HepG2 (cell line): ENCODE data around the gene SFT2D2. TPM values are rescaled to one million over a fixed set of nuclear protein-coding genes. Genes with fewer than 3 reads are reported as not detected.

Experiments used
- ATAC-seq: fragments of 200-7000 bp; cut with Tn5 transposase; 3 replicates; pipeline ENCODE4 v1.9.1; 2020; ENCODE audit warnings: mild to moderate bottlenecking, moderate library complexity
- BruUV-seq: library from RNA; stranded (reverse); fragments of 400-500 nt; replicated peaks from 2 replicates; lab custom pipeline; 2021; lab: Mats Ljungman, UMichigan
- CTCF ChIA-PET: fragments of 300-600 bp; formaldehyde crosslinking; extraction: SDS; loops from one replicate; lab custom pipeline; 2021; ENCODE audit warnings: low total read pairs, inconsistent platforms, low intra/inter-chr PET ratio; lab: Yijun Ruan, JAX
- POLR2A ChIA-PET: fragments of 350-600 bp; sonication (Branson Sonifier 250); formaldehyde crosslinking; loops from one replicate; lab custom pipeline; 2020; ENCODE audit warnings: antibody characterized with exemption, inconsistent platforms; lab: Yijun Ruan, JAX
- DNase-seq: peaks from one replicate; pipeline ENCODE4 v3.0.0-alpha.2; 2015; ENCODE audit warnings: low spot score
- FAIRE-seq: peaks from 3 replicates; lab custom pipeline; 2011; peaks lifted over from hg19 to GRCh38; lab: Jason Lieb, UNC
- H2AFZ ChIP-seq: one replicate; pipeline ENCODE4 v1.6.1; 2011; ENCODE audit warnings: low read length, inconsistent platforms
- H3K27ac ChIP-seq: fragments of 300-600 bp; 3 replicates; pipeline ENCODE4 v1.8.0; 2011; ENCODE audit warnings: mixed run types, mild to moderate bottlenecking, mixed read lengths, low read length, inconsistent platforms; ENCODE audit not compliant: insufficient read depth; ENCODE audit errors: extremely low read length
- H3K27me3 ChIP-seq, 2 experiments: fragments of 200-600 bp in 1 of 2; 2 replicates in 1 of 2; 3 replicates in 1 of 2; pipeline versions ENCODE4 v1.6.0 to v1.8.0; 2011; ENCODE audit warnings: low read length in 2 of 2, mild to moderate bottlenecking in 2 of 2, moderate library complexity in 2 of 2, inconsistent platforms in 1 of 2; ENCODE audit not compliant: insufficient read depth in 2 of 2, control insufficient read depth in 1 of 2
- H3K36me3 ChIP-seq, 2 experiments: fragments of 200-600 bp in 1 of 2; replicated peaks in 1 of 2; 2 replicates in 1 of 2; 3 replicates in 1 of 2; pipeline versions ENCODE4 v1.5.1 to v1.8.0; 2011; ENCODE audit warnings: low read length in 2 of 2, inconsistent platforms in 1 of 2; ENCODE audit not compliant: insufficient read depth in 2 of 2, control insufficient read depth in 1 of 2
- H3K4me1 ChIP-seq: 2 replicates; pipeline ENCODE4 v1.5.1; 2012; ENCODE audit warnings: low read length, inconsistent platforms; ENCODE audit not compliant: insufficient read depth
- H3K4me2 ChIP-seq: 2 replicates; pipeline ENCODE4 v1.6.0; 2011; ENCODE audit warnings: low read depth, low read length, inconsistent platforms
- H3K4me3 ChIP-seq, 3 experiments: fragments of 200-600 bp in 1 of 3; sonication (generic), shearing (Covaris generic) in 1 of 3; replicated peaks in 1 of 3; 2 replicates each; pipeline ENCODE4 v1.5.1; 2011 to 2016; ENCODE audit warnings: low read length in 3 of 3, inconsistent platforms in 2 of 3, low read depth in 2 of 3, mild to moderate bottlenecking in 2 of 3, control low read depth in 1 of 3, mixed read lengths in 1 of 3; ENCODE audit not compliant: insufficient read depth in 1 of 3
- H3K79me2 ChIP-seq: one replicate; pipeline ENCODE4 v1.6.1; 2011; ENCODE audit warnings: low read length, inconsistent platforms; ENCODE audit not compliant: insufficient read depth
- H3K9ac ChIP-seq: 2 replicates; pipeline ENCODE4 v1.6.0; 2011; ENCODE audit warnings: mild to moderate bottlenecking, low read depth, low read length, inconsistent platforms; ENCODE audit not compliant: insufficient read depth
- H3K9me3 ChIP-seq: 2 replicates; pipeline ENCODE4 v1.5.1; 2012; ENCODE audit warnings: mild to moderate bottlenecking, low read length
- H4K20me1 ChIP-seq: 2 replicates; pipeline ENCODE4 v1.6.0; 2011; ENCODE audit warnings: inconsistent platforms, mild to moderate bottlenecking, low read length, moderate library complexity; ENCODE audit not compliant: insufficient read depth
- AHR ChIP-seq: IDR thresholded peaks from 2 replicates; pipeline ENCODE4 v1.6.1; 2018; ENCODE audit warnings: missing genetic modification reagents, missing compliant biosample characterization
- BRF2 ChIP-seq: sonication (generic); formaldehyde crosslinking; IDR thresholded peaks from 2 replicates; pipeline ENCODE4 v1.8.1; 2022; ENCODE audit warnings: mild to moderate bottlenecking, missing genetic modification reagents
- GPBP1L1 ChIP-seq: sonication (generic); formaldehyde crosslinking; IDR thresholded peaks from 2 replicates; pipeline ENCODE4 v1.5.0; 2020; ENCODE audit warnings: mild to moderate bottlenecking, missing genetic modification reagents
- PAXIP1 ChIP-seq: sonication (generic); formaldehyde crosslinking; conservative IDR thresholded peaks from 2 replicates; pipeline ENCODE4 v1.4.0; 2020; ENCODE audit warnings: mild to moderate bottlenecking, missing genetic modification reagents, moderate library complexity
- RARA ChIP-seq: IDR thresholded peaks from 2 replicates; pipeline ENCODE4 v1.6.1; 2016; ENCODE audit warnings: missing genetic modification reagents, missing compliant biosample characterization
- RNF2 ChIP-seq: fragments of 450-650 bp; conservative IDR thresholded peaks from 2 replicates; pipeline ENCODE4 v1.6.1; 2016; ENCODE audit warnings: low read depth
- STAT6 ChIP-seq: sonication (generic); formaldehyde crosslinking; IDR thresholded peaks from 2 replicates; pipeline ENCODE4 v1.4.0; 2020; ENCODE audit warnings: missing genetic modification reagents, mild to moderate bottlenecking, borderline replicate concordance
- ZSCAN5A ChIP-seq: sonication (generic); formaldehyde crosslinking; IDR thresholded peaks from 2 replicates; pipeline ENCODE4 v1.8.0; 2022; ENCODE audit warnings: mild to moderate bottlenecking, missing genetic modification reagents, borderline replicate concordance
- in situ Hi-C: cut with HindIII; loops from 2 replicates; pipeline ENCODE4 v1.10.0; 2017; ENCODE audit warnings: low pct_unique_long_range_greater_than_20kb; ENCODE audit not compliant: extremely low pct_ligation_motif_present
- intact Hi-C: fragments of 100-400 bp; cut with micrococcal nuclease; formaldehyde crosslinking; loops from one replicate; pipeline ENCODE4 v1.10.0; 2022; ENCODE audit not compliant: unreplicated experiment
- polyA plus RNA-seq, 8 experiments: library from polyadenylated mRNA; depleted of rRNA in 3 of 8; stranded (reverse) in 7 of 8; unstranded in 1 of 8; fragments of >200 nt; fragmentation: Illumina TruSeq in 4 of 8; extraction: Trizol in 4 of 8; gene quantifications; 2 replicates each; pipeline versions ENCODE4 v1.2.1 to v1.2.3, GENCODE V29; 2011 to 2016; ENCODE audit warnings: low read depth in 4 of 8, missing spikeins in 1 of 8, mixed read lengths in 1 of 8; ENCODE audit not compliant: insufficient read depth in 1 of 8
- total RNA-seq, 5 experiments: library from RNA; depleted of rRNA; stranded (reverse); fragments of >200 nt; fragmentation: Illumina TruSeq; extraction: Trizol; gene quantifications; 2 replicates each; pipeline ENCODE4 v1.2.3, GENCODE V29; 2016; ENCODE audit warnings: low read depth in 1 of 5

Gene SFT2D2
- total and polyA plus RNA-seq, 2 of the 13 experiments (the other 11 are each of a cell fraction or from before 2014, with no cell fraction given): 10.0 to 28.8 TPM

- H3K27ac ChIP-seq: no peak overlapping the region
- no peak for ATAC-seq
- ChIA-PET CTCF (no interaction called here), POLR2A (no interaction called here)
- no peak overlapping the region for H2AFZ ChIP-seq
- intact Hi-C loops: no loop called here
- peaks cover 21% of the 10 kb centered on the region for H3K79me2 ChIP-seq
- H3K9ac ChIP-seq: no peak overlapping the region
- H3K36me3 ChIP-seq: no peaks in the 10 kb centered on the region
- H3K4me3 ChIP-seq: no peak overlapping the region
- H3K4me1 ChIP-seq: peaks cover 32% of the 10 kb centered on the region
- in situ Hi-C loops: no loop called here
- BruUV-seq: no TSS peak
- H3K4me2 ChIP-seq: no peak overlapping the region
- H3K9me3 ChIP-seq: peaks cover 6% of the 10 kb centered on the region; the same call in 1 of the 2 replicates
- no peak for FAIRE-seq
- 0 out of 5 replicates have a peak, but pooled peaks cover 1 to 3% of the 10 kb centered on the region in 2 experiments for H3K27me3 ChIP-seq
- no peaks in the 10 kb centered on the region for H4K20me1 ChIP-seq
- DNase-seq: no peak
- TF ChIP-seq ZSCAN5A (CRISPR knock-in tag): no peak
- no peak for TF ChIP-seq AHR (CRISPR knock-in tag)
- no peak for TF ChIP-seq RNF2
- TF ChIP-seq BRF2 (CRISPR knock-in tag): no peak
- no peak for TF ChIP-seq GPBP1L1
- no peak for TF ChIP-seq PAXIP1 (CRISPR knock-in tag)
- no peak for TF ChIP-seq RARA
- no peak for TF ChIP-seq STAT6
Observed at GRCh38 chr1:168223261-168223660, 2.5 kb upstream of the SFT2D2 start.
